Hematopoietic multipotent progenitor cell treated with erythropoietin and hydrocortisone succinate and interleukin-3 and kit ligand, for 8 days (in vitro differentiated cells): ENCODE measurements around the gene MORN5.

Source experiments
- DNase-seq: peaks from one replicate; pipeline ENCODE4 v3.0.0-alpha.2; 2015

The MORN5 gene

GRCh38 chr9:122244349-122244748 lies 84.6 kb downstream of the MORN5 start:
- DNase-seq, result no peak

- DNase-seq, result no peak
These were observed 87.0 kb downstream of the MORN5 start for GRCh38 chr9:122246666-122247065.

- no peak for DNase-seq
These were observed 88.7 kb downstream of the MORN5 start for GRCh38 chr9:122248448-122248865.
